OCI-LY7 (cell line): ENCODE results near the gene ZFAND4. TPM values are rescaled to one million over a fixed set of nuclear protein-coding genes. Genes with fewer than 3 reads are reported as not detected.

Experiments
- BruUV-seq: library from RNA; stranded (reverse); fragments of 400-500 nt; replicated peaks from 2 replicates; lab custom pipeline; 2021; lab: Mats Ljungman, UMichigan
- CTCF ChIA-PET: fragments of 300-600 bp; sonication (Branson Sonifier 250); formaldehyde crosslinking; loops from one replicate; lab custom pipeline; 2022; ENCODE audit warnings: antibody characterized with exemption; ENCODE audit not compliant: unreplicated experiment; lab: Charles Lee
- POLR2A ChIA-PET: fragments of 300-600 bp; sonication (Branson Sonifier 250); formaldehyde crosslinking; loops from one replicate; lab custom pipeline; 2022; ENCODE audit warnings: antibody characterized with exemption; lab: Charles Lee
- DNase-seq: peaks from one replicate; pipeline ENCODE4 v3.0.0-alpha.2; 2015; ENCODE audit warnings: low spot score
- H2AFZ ChIP-seq: fragments of 200-600 bp; sonication (generic), shearing (Covaris generic); 2 replicates; pipeline ENCODE4 v1.6.1; 2014; ENCODE audit warnings: mild to moderate bottlenecking, antibody characterized with exemption, low read length, moderate library complexity
- H3K27ac ChIP-seq: fragments of 200-600 bp; sonication (generic); 2 replicates; pipeline ENCODE4 v1.5.1; 2014; ENCODE audit warnings: mixed run types, low read depth, mild to moderate bottlenecking, moderate library complexity, low read length, inconsistent platforms; ENCODE audit not compliant: poor library complexity, severe bottlenecking
- H3K36me3 ChIP-seq: fragments of 200-600 bp; sonication (generic); 2 replicates; pipeline ENCODE4 v1.6.1; 2014; ENCODE audit warnings: mild to moderate bottlenecking, antibody characterized with exemption, low read length, moderate library complexity, mixed read lengths; ENCODE audit not compliant: insufficient read depth
- H3K4me1 ChIP-seq: fragments of 200-600 bp; sonication (generic); 2 replicates; pipeline ENCODE4 v1.5.1; 2014; ENCODE audit warnings: mild to moderate bottlenecking, low read length; ENCODE audit not compliant: insufficient read depth, poor library complexity, severe bottlenecking
- H3K4me2 ChIP-seq: fragments of 200-600 bp; sonication (generic); 2 replicates; pipeline ENCODE4 v1.6.1; 2014; ENCODE audit warnings: mild to moderate bottlenecking, low read length
- H3K4me3 ChIP-seq: fragments of 200-600 bp; sonication (generic); 2 replicates; pipeline ENCODE4 v1.5.1; 2014; ENCODE audit warnings: mild to moderate bottlenecking, low read depth, low read length; ENCODE audit not compliant: poor library complexity, severe bottlenecking
- H3K79me2 ChIP-seq: fragments of 200-600 bp; sonication (generic); 2 replicates; pipeline ENCODE4 v1.6.1; 2016; ENCODE audit warnings: low read depth, mild to moderate bottlenecking, low read length, moderate library complexity, mixed read lengths; ENCODE audit not compliant: insufficient read depth
- H3K9me2 ChIP-seq: fragments of 200-600 bp; sonication (generic); 2 replicates; pipeline ENCODE4 v1.6.1; 2016; ENCODE audit warnings: mild to moderate bottlenecking, low read length, mixed read lengths; ENCODE audit not compliant: insufficient read depth
- H3K9me3 ChIP-seq: fragments of 200-600 bp; sonication (generic); 2 replicates; pipeline ENCODE4 v1.6.1; 2014; ENCODE audit warnings: mild to moderate bottlenecking, mixed run types, low read length, mixed read lengths
- H4K20me1 ChIP-seq: fragments of 200-600 bp; sonication (generic); 2 replicates; pipeline ENCODE4 v1.6.1; 2014; ENCODE audit warnings: mild to moderate bottlenecking, antibody characterized with exemption, low read length, moderate library complexity, mixed read lengths; ENCODE audit not compliant: insufficient read depth
- CTCF ChIP-seq: fragments of 200-600 bp; sonication (generic); conservative IDR thresholded peaks from 2 replicates; pipeline ENCODE4 v1.5.1; 2014; ENCODE audit warnings: mild to moderate bottlenecking, antibody characterized with exemption, low read length, moderate library complexity, mixed read lengths
- EZH2phosphoT487 ChIP-seq: fragments of 200-600 bp; sonication (generic); IDR thresholded peaks from 2 replicates; pipeline ENCODE4 v1.6.1; 2018; ENCODE audit warnings: low read depth, borderline replicate concordance, mild to moderate bottlenecking, mixed run types, antibody characterized with exemption, low read length, moderate library complexity, mixed read lengths
- intact Hi-C: fragments of 100-400 bp; cut with micrococcal nuclease; formaldehyde crosslinking; loops from one replicate; pipeline ENCODE4 v1.10.0; 2022; ENCODE audit not compliant: unreplicated experiment
- total RNA-seq, 2 experiments: library from RNA; depleted of rRNA in 1 of 2; stranded (reverse); fragments of >200 nt in 1 of 2; shearing (Covaris generic) in 1 of 2; gene quantifications; 2 replicates each; pipeline ENCODE4 v1.2.3, GENCODE V29; 2014 to 2022

Gene ZFAND4
- total RNA-seq, 2 experiments from 2014 or later = 18.6 to 35.8 TPM

- POLR2A ChIA-PET = interaction anchor here (0.6 to 1.0 kb wide), 3 partner anchors 14 to 82 kb away, joined by 3 to 4 read pairs (median 4); no protein-coding TSS in a partner anchor
- Histone ChIP-seq H3K36me3 (peaks cover 24% of the 10 kb centered on the region), H3K27ac (no peak overlapping the region), H4K20me1 (no peaks in the 10 kb centered on the region), H2AFZ (no peak overlapping the region), H3K4me3 (no peak overlapping the region), H3K4me2 (no peak overlapping the region), H3K4me1 (peaks cover 23% of the 10 kb centered on the region), H3K9me3 (peaks cover 32% of the 10 kb centered on the region), H3K9me2 (no peaks in the 10 kb centered on the region), H3K79me2 (peaks cover 20% of the 10 kb centered on the region)
- intact Hi-C loops = loop anchor here (5.0 kb wide), 1 partner anchor 68 kb away; no protein-coding TSS in a partner anchor
- TF ChIP-seq CTCF = no peak
- no peak for TF ChIP-seq EZH2phosphoT487
- DNase-seq = no peak
- CTCF ChIA-PET = no interaction called here
- BruUV-seq = no TSS peak
These were observed 82.7 kb downstream of the ZFAND4 start for GRCh38 chr10:45589868-45590267.

- no peak overlapping the region for H3K27ac ChIP-seq
- no peak for DNase-seq
- H3K79me2 ChIP-seq = peaks cover 19% of the 10 kb centered on the region
- BruUV-seq = no TSS peak
- H3K9me2 ChIP-seq = no peaks in the 10 kb centered on the region
- TF ChIP-seq CTCF (no peak), EZH2phosphoT487 (no peak)
- peaks cover 24% of the 10 kb centered on the region for H3K36me3 ChIP-seq
- H3K4me2 ChIP-seq = no peak overlapping the region
- no peak overlapping the region for H3K4me3 ChIP-seq
- POLR2A ChIA-PET = interaction anchor here (0.6 to 0.9 kb wide), 6 partner anchors 9 to 656 kb away, joined by 3 to 4 read pairs (median 3); no protein-coding TSS in a partner anchor
- CTCF ChIA-PET = no interaction called here
- H3K4me1 ChIP-seq = peaks cover 23% of the 10 kb centered on the region
- no peak overlapping the region for H2AFZ ChIP-seq
- intact Hi-C loops = no loop called here
- peaks cover 38% of the 10 kb centered on the region for H3K9me3 ChIP-seq
- H4K20me1 ChIP-seq = no peaks in the 10 kb centered on the region
These were observed 83.6 kb downstream of the ZFAND4 start for GRCh38 chr10:45589009-45589408.

- BruUV-seq = no TSS peak
- ChIA-PET POLR2A (interaction anchor here (0.8 kb wide), 1 partner anchor 59 kb away, joined by 3 read pairs; no protein-coding TSS in a partner anchor), CTCF (no interaction called here)
These were observed 86.3 kb downstream of the ZFAND4 start for GRCh38 chr10:45586028-45586824.

More at GRCh38 chr10:45586028-45586824, 86.3 kb downstream of the ZFAND4 start:
- no peaks in the 10 kb centered on the region for H4K20me1 ChIP-seq
- H3K79me2 ChIP-seq = peaks cover 4% of the 10 kb centered on the region
- no peak overlapping the region for H3K4me2 ChIP-seq
- no peak overlapping the region for H3K4me3 ChIP-seq
- no peak for DNase-seq
- no peak overlapping the region for H3K27ac ChIP-seq
- peaks cover 38% of the 10 kb centered on the region for H3K9me3 ChIP-seq
- peaks cover 24% of the 10 kb centered on the region for H3K36me3 ChIP-seq
- H3K9me2 ChIP-seq = no peaks in the 10 kb centered on the region
- intact Hi-C loops = no loop called here
- H3K4me1 ChIP-seq = peaks cover 10% of the 10 kb centered on the region
- H2AFZ ChIP-seq = no peak overlapping the region
- TF ChIP-seq EZH2phosphoT487 (no peak), CTCF (no peak)
